ENCODE measurements around the gene LRP11.
"Not testable (repeated sequence)": the region's sequence is repeated elsewhere in the genome, so short reads cannot be mapped to it uniquely, and the experiment has no call there.

Gene LRP11

DNA sequence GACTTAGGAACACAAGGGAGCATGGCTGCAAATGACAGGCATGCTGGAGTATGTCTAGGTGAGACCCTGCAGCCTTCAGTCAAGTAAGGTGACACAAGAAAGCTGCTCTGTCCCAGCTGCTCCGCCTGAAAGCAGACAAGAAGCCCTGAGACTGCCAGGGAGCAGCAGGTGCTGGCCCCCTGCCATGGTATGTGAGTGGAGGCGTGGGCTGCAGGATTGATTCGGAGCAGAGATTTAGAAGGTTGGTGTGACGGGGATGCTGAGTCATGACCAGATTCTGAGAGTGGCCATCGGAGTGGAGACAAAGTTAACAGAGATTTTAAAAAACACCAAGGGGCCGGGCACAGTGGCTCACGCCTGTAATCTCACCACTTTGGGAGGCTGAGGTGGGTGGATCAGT, 17.8 kb downstream of the LRP11 start:
- TF ChIP-seq, protein P1, sequence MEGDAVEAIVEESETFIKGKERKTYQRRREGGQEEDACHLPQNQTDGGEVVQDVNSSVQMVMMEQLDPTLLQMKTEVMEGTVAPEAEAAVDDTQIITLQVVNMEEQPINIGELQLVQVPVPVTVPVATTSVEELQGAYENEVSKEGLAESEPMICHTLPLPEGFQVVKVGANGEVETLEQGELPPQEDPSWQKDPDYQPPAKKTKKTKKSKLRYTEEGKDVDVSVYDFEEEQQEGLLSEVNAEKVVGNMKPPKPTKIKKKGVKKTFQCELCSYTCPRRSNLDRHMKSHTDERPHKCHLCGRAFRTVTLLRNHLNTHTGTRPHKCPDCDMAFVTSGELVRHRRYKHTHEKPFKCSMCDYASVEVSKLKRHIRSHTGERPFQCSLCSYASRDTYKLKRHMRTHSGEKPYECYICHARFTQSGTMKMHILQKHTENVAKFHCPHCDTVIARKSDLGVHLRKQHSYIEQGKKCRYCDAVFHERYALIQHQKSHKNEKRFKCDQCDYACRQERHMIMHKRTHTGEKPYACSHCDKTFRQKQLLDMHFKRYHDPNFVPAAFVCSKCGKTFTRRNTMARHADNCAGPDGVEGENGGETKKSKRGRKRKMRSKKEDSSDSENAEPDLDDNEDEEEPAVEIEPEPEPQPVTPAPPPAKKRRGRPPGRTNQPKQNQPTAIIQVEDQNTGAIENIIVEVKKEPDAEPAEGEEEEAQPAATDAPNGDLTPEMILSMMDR (IDR thresholded peaks at IDR 0.05; ENCODE audit: borderline replicate concordance, insufficient read depth, low read depth, low read length) = no peak
- H3K4me3 ChIP-seq (ENCODE audit: low read depth, low read length) = no peak overlapping the region

- TF ChIP-seq, protein P1 (IDR thresholded peaks at IDR 0.05; ENCODE audit: borderline replicate concordance, insufficient read depth, low read depth, low read length) = no peak
- no peak overlapping the region for H3K4me3 ChIP-seq (ENCODE audit: low read depth, low read length)
Measured at GRCh38 chr6:149845549-149845948, 18.6 kb downstream of the LRP11 start.

DNA sequence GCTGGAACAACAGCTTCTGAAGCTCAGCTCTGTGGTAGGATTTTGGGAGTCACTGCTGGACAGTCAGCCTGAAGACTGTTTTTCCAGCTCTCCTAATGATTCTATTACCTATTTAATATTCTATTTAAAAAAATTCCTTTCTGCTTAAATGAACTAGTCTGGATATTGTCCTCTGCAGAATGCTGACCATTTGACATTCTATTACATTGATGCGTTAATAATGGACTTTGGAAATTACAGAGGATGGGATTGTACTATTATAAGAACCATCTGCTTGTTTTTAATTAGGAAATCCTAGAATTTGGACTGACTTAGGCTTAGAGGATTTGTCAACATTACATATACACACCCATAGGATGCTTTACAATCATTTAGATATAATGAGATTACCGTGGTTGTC, 19.7 kb downstream of the LRP11 start:
- TF ChIP-seq, protein P1 (IDR thresholded peaks at IDR 0.05; ENCODE audit: borderline replicate concordance, insufficient read depth, low read depth, low read length) = no peak
- no peak overlapping the region for H3K4me3 ChIP-seq (ENCODE audit: low read depth, low read length)

- not testable (repeated sequence) for H3K4me3 ChIP-seq (ENCODE audit: low read depth, low read length)
Measured at GRCh38 chr6:149844036-149844435, 20.1 kb downstream of the LRP11 start.

- TF ChIP-seq, protein P1 (IDR thresholded peaks at IDR 0.05; ENCODE audit: borderline replicate concordance, insufficient read depth, low read depth, low read length) = no peak
- no peak overlapping the region for H3K4me3 ChIP-seq (ENCODE audit: low read depth, low read length)
Measured at GRCh38 chr6:149843051-149843633, 21.0 kb downstream of the LRP11 start.

DNA sequence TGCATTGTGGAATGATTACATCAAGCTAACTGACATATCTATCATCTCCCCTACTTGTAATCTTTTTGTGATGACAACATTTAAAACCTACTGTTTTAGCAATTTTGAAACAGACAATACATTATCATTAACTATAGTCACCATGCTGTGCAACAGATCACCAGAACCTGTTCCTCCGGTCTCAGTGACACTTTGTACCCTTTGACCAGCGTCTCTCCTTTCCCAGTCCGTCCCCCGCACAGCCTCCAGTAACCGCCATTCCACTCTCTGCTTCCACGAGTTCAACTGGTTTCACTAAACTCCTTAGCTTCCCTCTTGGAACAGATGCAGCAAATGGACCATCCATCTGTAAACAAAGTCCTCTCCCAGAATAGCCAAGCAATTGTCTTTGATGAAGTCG, 21.8 kb downstream of the LRP11 start:
- no peak overlapping the region for H3K4me3 ChIP-seq (ENCODE audit: low read depth, low read length)
- TF ChIP-seq, protein P1 (IDR thresholded peaks at IDR 0.05; ENCODE audit: borderline replicate concordance, insufficient read depth, low read depth, low read length) = no peak

DNA sequence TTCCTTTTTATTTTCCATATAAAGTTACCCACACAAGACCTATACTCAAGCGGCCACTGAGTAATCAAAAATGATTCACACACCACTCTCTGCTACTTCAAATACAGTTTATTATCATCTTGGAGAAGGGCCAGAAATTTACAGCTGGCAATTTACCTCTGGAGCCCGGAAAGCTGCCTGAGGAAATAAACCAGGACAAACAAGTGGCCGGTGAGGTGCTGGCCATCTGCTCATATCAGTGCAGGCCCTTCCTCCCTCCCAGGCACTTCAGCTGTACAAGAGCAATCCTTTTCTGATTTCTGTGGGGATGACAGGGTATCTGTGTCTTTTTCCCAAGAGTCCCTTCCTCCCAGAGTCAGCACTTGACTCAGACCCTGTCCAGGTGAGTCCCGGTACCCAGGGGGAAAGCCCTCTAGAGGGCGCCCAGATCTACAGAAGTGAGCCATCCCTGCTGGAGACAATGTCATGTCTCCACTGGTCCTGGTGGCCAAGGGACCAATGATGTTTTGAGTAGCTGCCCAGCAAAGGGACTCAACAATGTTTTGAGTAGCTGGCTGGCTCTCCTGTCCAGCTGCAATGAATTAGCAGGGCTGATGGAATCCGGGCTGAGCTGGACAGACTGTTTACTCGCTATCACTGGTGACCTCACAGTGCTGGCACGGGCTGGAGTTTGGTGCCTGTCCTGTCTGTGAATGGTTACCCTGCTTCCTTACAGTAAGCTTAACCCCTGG, 23.6 kb downstream of the LRP11 start:
- TF ChIP-seq, protein P1 (IDR thresholded peaks at IDR 0.05; ENCODE audit: borderline replicate concordance, insufficient read depth, low read depth, low read length) = peak; percentile 70
- H3K4me3 ChIP-seq (ENCODE audit: low read depth, low read length) = no peak overlapping the region
